Measurements from ENCODE around the gene ANTXR2.

DNA sequence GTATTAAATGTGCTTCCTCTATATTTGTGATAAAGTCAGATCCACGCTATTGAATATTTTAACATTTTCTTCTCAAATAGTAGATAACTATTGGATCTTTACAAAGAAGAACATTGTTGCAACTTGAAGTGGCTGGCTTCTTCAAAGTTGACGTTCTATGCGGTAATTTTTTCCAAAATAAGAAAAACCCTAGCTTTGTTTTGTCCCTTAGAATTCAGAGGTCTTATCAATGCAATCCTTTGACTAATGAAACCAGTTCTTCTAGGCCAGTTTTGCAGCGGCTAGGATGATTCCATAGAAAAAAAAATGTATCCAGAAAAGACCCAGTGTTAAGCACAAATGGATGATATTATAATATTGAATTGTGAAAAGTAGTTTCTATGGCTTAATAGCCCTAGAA is 89.6 kb downstream of the ANTXR2 start:
- TF ChIP-seq CTCF (IDR thresholded peaks at IDR 0.05) (no peak), POLR2A (IDR thresholded peaks at IDR 0.05) (no peak)

All from lower leg skin (tissue), 3 donors.